H1 (cell line): ENCODE measurements around the gene SMAD1. TPM values are rescaled to one million over a fixed set of nuclear protein-coding genes. Genes with fewer than 3 reads are reported as not detected.

Experiments used
- CTCF ChIA-PET: fragments of 300-600 bp; sonication (Branson Sonifier 250); formaldehyde crosslinking; loops from one replicate; lab custom pipeline; 2021; ENCODE audit not compliant: partially characterized antibody; lab: Charles Lee
- POLR2A ChIA-PET: fragments of 300-600 bp; sonication (Branson Sonifier 250); formaldehyde crosslinking; loops from one replicate; lab custom pipeline; 2021; ENCODE audit warnings: inconsistent platforms; ENCODE audit not compliant: partially characterized antibody; lab: Charles Lee
- DNase-seq, 2 experiments: peaks; one replicate each; pipeline versions ENCODE4 v3.0.0 to v3.0.0-alpha.2; 2010 to 2022; ENCODE audit warnings: low spot score in 2 of 2, low read depth in 1 of 2, mixed read lengths in 1 of 2
- FAIRE-seq: peaks from 2 replicates; lab custom pipeline; 2011; peaks lifted over from hg19 to GRCh38; lab: Jason Lieb, UNC
- H2AFZ ChIP-seq: 2 replicates; pipeline ENCODE4 v1.8.1; 2012; ENCODE audit warnings: low read length, inconsistent platforms
- H2AK5ac ChIP-seq: 2 replicates; pipeline ENCODE4 v1.6.1; 2013; ENCODE audit warnings: low read depth, low read length
- H2BK120ac ChIP-seq: replicated peaks from 2 replicates; pipeline ENCODE3; 2013; ENCODE audit warnings: low read depth, low read length, inconsistent platforms
- H2BK12ac ChIP-seq: 2 replicates; pipeline ENCODE4 v1.6.1; 2013; ENCODE audit warnings: low read depth, low read length
- H2BK15ac ChIP-seq: 2 replicates; pipeline ENCODE4 v1.6.1; 2013; ENCODE audit warnings: low read length
- H2BK20ac ChIP-seq: 2 replicates; pipeline ENCODE4 v1.6.1; 2013; ENCODE audit warnings: low read length
- H2BK5ac ChIP-seq: 2 replicates; pipeline ENCODE4 v1.6.1; 2013; ENCODE audit warnings: low read depth, low read length
- H3K14ac ChIP-seq: 2 replicates; pipeline ENCODE4 v1.6.1; 2013; ENCODE audit warnings: inconsistent platforms; ENCODE audit not compliant: insufficient read length
- H3K18ac ChIP-seq: 2 replicates; pipeline ENCODE4 v1.6.1; 2013; ENCODE audit warnings: low read length; ENCODE audit errors: extremely low read depth
- H3K23ac ChIP-seq: 2 replicates; pipeline ENCODE4 v1.6.1; 2013; ENCODE audit warnings: inconsistent platforms; ENCODE audit not compliant: insufficient read length
- H3K23me2 ChIP-seq: 2 replicates; pipeline ENCODE4 v1.6.1; 2013; ENCODE audit warnings: low read depth, low read length
- H3K27ac ChIP-seq: 2 replicates; pipeline ENCODE4 v1.6.1; 2011; ENCODE audit warnings: low read depth, low read length, inconsistent platforms
- H3K27me3 ChIP-seq, 4 experiments: replicated peaks in 1 of 4; 1 replicate in 1 of 4; 2 replicates in 3 of 4; pipeline versions ENCODE4 v1.6.1 to v1.8.1; 2011 to 2013; ENCODE audit warnings: low read length in 3 of 4, mild to moderate bottlenecking in 3 of 4, inconsistent platforms in 2 of 4, mixed read lengths in 2 of 4, moderate library complexity in 1 of 4; ENCODE audit not compliant: control insufficient read depth in 3 of 4, insufficient read depth in 3 of 4; ENCODE audit errors: extremely low read depth in 1 of 4
- H3K36me3 ChIP-seq, 4 experiments: 2 replicates each; pipeline versions ENCODE4 v1.6.1 to v1.8.1; 2011 to 2013; ENCODE audit warnings: mild to moderate bottlenecking in 4 of 4, low read length in 3 of 4, moderate library complexity in 2 of 4, control low read depth in 1 of 4, inconsistent platforms in 1 of 4; ENCODE audit not compliant: insufficient read depth in 4 of 4, control insufficient read depth in 2 of 4
- H3K4ac ChIP-seq: replicated peaks from 2 replicates; pipeline ENCODE3; 2013; ENCODE audit warnings: low read length, low read depth, mixed read lengths, inconsistent platforms; ENCODE audit not compliant: insufficient read length
- H3K4me1 ChIP-seq, 4 experiments: replicated peaks in 1 of 4; 1 replicate in 1 of 4; 2 replicates in 3 of 4; pipeline versions ENCODE4 v1.6.1 to v1.8.1; 2011 to 2013; ENCODE audit warnings: low read length in 3 of 4, inconsistent platforms in 2 of 4, mixed read lengths in 1 of 4; ENCODE audit not compliant: insufficient read depth in 4 of 4, control insufficient read depth in 3 of 4
- H3K4me2 ChIP-seq, 2 experiments: 2 replicates each; pipeline versions ENCODE4 v1.6.1 to v1.8.1; 2011 to 2013; ENCODE audit warnings: low read depth in 2 of 2, low read length in 2 of 2, control low read depth in 1 of 2, inconsistent platforms in 1 of 2, mild to moderate bottlenecking in 1 of 2; ENCODE audit not compliant: insufficient read depth in 1 of 2
- H3K4me3 ChIP-seq, 4 experiments: fragments of 200-600, 300-600 bp in 1 of 4; sonication (generic), shearing (Covaris generic), sonication (Bioruptor Twin) in 1 of 4; 2 replicates each; pipeline versions ENCODE4 v1.5.1 to v1.8.1; 2011 to 2016; ENCODE audit warnings: low read length in 4 of 4, low read depth in 3 of 4, control low read depth in 2 of 4, inconsistent platforms in 2 of 4, mild to moderate bottlenecking in 2 of 4, mixed read lengths in 1 of 4, moderate library complexity in 1 of 4; ENCODE audit not compliant: insufficient read depth in 2 of 4; ENCODE audit errors: extremely low read depth in 1 of 4
- H3K56ac ChIP-seq: replicated peaks from 2 replicates; pipeline ENCODE3; 2013; ENCODE audit warnings: low read depth, mild to moderate bottlenecking, mixed read lengths, low read length, inconsistent platforms; ENCODE audit not compliant: insufficient read length
- H3K79me1 ChIP-seq: 2 replicates; pipeline ENCODE4 v1.6.1; 2013; ENCODE audit warnings: low read depth, low read length, control low read depth
- H3K79me2 ChIP-seq, 2 experiments: 2 replicates each; pipeline versions ENCODE4 v1.6.1 to v1.8.1; 2012 to 2013; ENCODE audit warnings: low read length in 2 of 2, mild to moderate bottlenecking in 2 of 2, inconsistent platforms in 1 of 2; ENCODE audit not compliant: insufficient read depth in 2 of 2, control insufficient read depth in 1 of 2
- H3K9ac ChIP-seq, 4 experiments: replicated peaks in 1 of 4; 1 replicate in 1 of 4; 2 replicates in 3 of 4; pipeline versions ENCODE4 v1.6.1 to v1.8.1; 2011 to 2013; ENCODE audit warnings: low read depth in 3 of 4, low read length in 3 of 4, control low read depth in 2 of 4, mild to moderate bottlenecking in 2 of 4, moderate library complexity in 2 of 4, inconsistent platforms in 1 of 4; ENCODE audit errors: extremely low read depth in 1 of 4
- H3K9me3 ChIP-seq, 2 experiments: 2 replicates each; pipeline versions ENCODE4 v1.6.1 to v1.8.1; 2012 to 2013; ENCODE audit warnings: mild to moderate bottlenecking in 2 of 2, moderate library complexity in 2 of 2, control low read depth in 1 of 2, inconsistent platforms in 1 of 2, low read depth in 1 of 2, low read length in 1 of 2, mixed read lengths in 1 of 2; ENCODE audit not compliant: insufficient read depth in 2 of 2
- H4K20me1 ChIP-seq, 2 experiments: replicated peaks in 1 of 2; 2 replicates each; pipeline versions ENCODE3 to v1.8.1; 2011 to 2013; ENCODE audit warnings: inconsistent platforms in 2 of 2, low read length in 2 of 2, mild to moderate bottlenecking in 1 of 2; ENCODE audit not compliant: insufficient read depth in 2 of 2, control insufficient read depth in 1 of 2
- H4K5ac ChIP-seq: 2 replicates; pipeline ENCODE4 v1.6.1; 2013; ENCODE audit warnings: low read length, low read depth, mixed read lengths, inconsistent platforms; ENCODE audit not compliant: insufficient read length
- H4K8ac ChIP-seq: 2 replicates; pipeline ENCODE4 v1.8.0; 2013; ENCODE audit warnings: mild to moderate bottlenecking, moderate library complexity, low read length, inconsistent platforms; ENCODE audit not compliant: insufficient read depth; ENCODE audit errors: extremely low read depth
- H4K91ac ChIP-seq: replicated peaks from 2 replicates; pipeline ENCODE3; 2013; ENCODE audit warnings: low read length, mixed read lengths, inconsistent platforms; ENCODE audit not compliant: insufficient read length
- BCL11A ChIP-seq, 2 experiments: IDR thresholded peaks; one replicate each; pipeline ENCODE4 v1.6.1; 2011; ENCODE audit warnings: low read depth in 2 of 2, low read length in 2 of 2, mild to moderate bottlenecking in 2 of 2
- FOSL1 ChIP-seq: IDR thresholded peaks from 2 replicates; pipeline ENCODE4 v1.6.1; 2011; ENCODE audit warnings: mild to moderate bottlenecking, low read depth, low read length, moderate library complexity; ENCODE audit not compliant: insufficient read depth
- GTF2F1 ChIP-seq: IDR thresholded peaks from 2 replicates; pipeline ENCODE4 v1.6.1; 2012; ENCODE audit warnings: low read depth, low read length, improper control_type of control experiment, borderline replicate concordance
- HDAC2 ChIP-seq, 2 experiments: fragments of 300-600 bp in 1 of 2; sonication (generic) in 1 of 2; IDR thresholded peaks; 2 replicates each; pipeline ENCODE4 v1.6.1; 2011 to 2012; ENCODE audit warnings: low read depth in 2 of 2, low read length in 2 of 2, mild to moderate bottlenecking in 2 of 2, moderate library complexity in 2 of 2, borderline replicate concordance in 1 of 2, inconsistent platforms in 1 of 2
- KDM1A ChIP-seq: fragments of 200-600, 300-600 bp; sonication (generic); IDR thresholded peaks from 2 replicates; pipeline ENCODE4 v1.7.1; 2016; ENCODE audit warnings: mild to moderate bottlenecking, low read length, borderline replicate concordance
- NRF1 ChIP-seq: IDR thresholded peaks from 2 replicates; pipeline ENCODE4 v1.6.1; 2011; ENCODE audit warnings: mild to moderate bottlenecking, low read depth, low read length, improper control_type of control experiment
- RFX5 ChIP-seq: IDR thresholded peaks from 2 replicates; pipeline ENCODE4 v1.6.1; 2011; ENCODE audit warnings: low read depth, low read length, improper control_type of control experiment, borderline replicate concordance
- RNF2 ChIP-seq: fragments of 200-900, 300-1000 bp; sonication (generic); IDR thresholded peaks from 2 replicates; pipeline ENCODE4 v1.7.1; 2016; ENCODE audit warnings: borderline replicate concordance, low read depth, mild to moderate bottlenecking, antibody characterized with exemption, low read length; ENCODE audit not compliant: poor library complexity, severe bottlenecking; ENCODE audit errors: missing control alignments
- SIN3A ChIP-seq, 2 experiments: IDR thresholded peaks in 1 of 2; conservative IDR thresholded peaks in 1 of 2; 2 replicates each; pipeline ENCODE4 v1.6.1; 2011 to 2012; ENCODE audit warnings: low read length in 2 of 2, improper control_type of control experiment in 1 of 2, low read depth in 1 of 2, mild to moderate bottlenecking in 1 of 2
- SIRT6 ChIP-seq: IDR thresholded peaks from one replicate; pipeline ENCODE4 v1.7.1; 2012; ENCODE audit warnings: low read length, inconsistent platforms
- SIX5 ChIP-seq: IDR thresholded peaks from 2 replicates; pipeline ENCODE4 v1.6.1; 2011; ENCODE audit warnings: mild to moderate bottlenecking, low read depth, low read length
- SUZ12 ChIP-seq: fragments of 200-600 bp; sonication (generic); IDR thresholded peaks from 2 replicates; pipeline ENCODE4 v1.6.1; 2012; ENCODE audit warnings: mild to moderate bottlenecking, inconsistent platforms, low read length, moderate library complexity, mixed read lengths
- TAF1 ChIP-seq: IDR thresholded peaks from 2 replicates; pipeline ENCODE4 v1.6.1; 2011; ENCODE audit warnings: mild to moderate bottlenecking, low read depth, low read length
- TCF12 ChIP-seq: IDR thresholded peaks from 2 replicates; pipeline ENCODE4 v1.6.1; 2011; ENCODE audit warnings: low read depth, mild to moderate bottlenecking, low read length
- WGBS, 2 experiments: shearing (Covaris generic) in 1 of 2; methylation state at CpG; one replicate each; pipeline versions ENCODE4 v1.1.6 to v1.1.7; 2013 to 2015; ENCODE audit warnings: low lambda C conversion rate in 2 of 2, mixed read lengths in 2 of 2, inconsistent platforms in 1 of 2, low coverage in 1 of 2, missing lambda C conversion rate in 1 of 2; ENCODE audit not compliant: insufficient replicate concordance in 2 of 2, insufficient coverage in 1 of 2, insufficient read length in 1 of 2; ENCODE audit errors: extremely low coverage in 1 of 2, missing lambda C conversion rate in 1 of 2; 5-methylcytosine and 5-hydroxymethylcytosine counted together
- polyA plus RNA-seq, 7 experiments: library from polyadenylated mRNA; depleted of rRNA in 3 of 7; stranded (reverse) in 5 of 7; unstranded in 2 of 7; fragments of >200 nt in 5 of 7; fragments of 200-250 nt in 2 of 7; gene quantifications; 1 replicate in 5 of 7; 2 replicates in 1 of 7; 4 replicates in 1 of 7; pipeline versions ENCODE4 v1.2.1 to v1.2.3, GENCODE V29; 2011 to 2013; ENCODE audit warnings: missing spikeins in 2 of 7, mixed read lengths in 2 of 7
- total RNA-seq: library from RNA; stranded (reverse); fragmentation: NEBNext Ultra II Directional; extraction: Animal tissue kit (Norgen Biotek cat#: 25700); gene quantifications from 2 replicates; pipeline ENCODE4 v1.2.1, GENCODE V29; 2021

The SMAD1 gene
- total and polyA plus RNA-seq, 2 of the 8 experiments (the other 6 are each of a cell fraction or from before 2014, with no cell fraction given) = 22.6 to 25.3 TPM

GRCh38 chr4:145523117-145523516 lies 41.5 kb downstream of the SMAD1 start:
- Histone ChIP-seq H2AFZ (no peak overlapping the region), H2AK5ac (no peak overlapping the region), H2BK5ac (no peak overlapping the region), H3K27me3 (no peaks in the 10 kb centered on the region), H3K4me3 (no peak overlapping the region), H3K4ac (no peak overlapping the region), H3K27ac (no peak overlapping the region), H3K36me3 (no peaks in the 10 kb centered on the region), H4K5ac (no peak overlapping the region), H2BK15ac (no peak overlapping the region), H3K14ac (no peak overlapping the region), H4K8ac (no peak overlapping the region), H3K9me3 (no peaks in the 10 kb centered on the region), H2BK12ac (no peak overlapping the region), H3K18ac (no peak overlapping the region), H3K4me2 (no peak overlapping the region), H3K23me2 (no peaks in the 10 kb centered on the region), H3K79me2 (peaks cover 0 to 16% of the 10 kb centered on the region in 2 experiments; a peak in 2 of 4 replicates), H3K9ac (no peak overlapping the region), H3K79me1 (no peaks in the 10 kb centered on the region; the same call in 1 of the 2 replicates), H3K23ac (no peak overlapping the region), H2BK20ac (0 out of 2 replicates have a peak overlapping the region, but pooled peaks have one; percentile 21), H4K20me1 (no peaks in the 10 kb centered on the region), H3K56ac (no peak overlapping the region), H3K4me1 (peaks cover 0 to 7% (median 0%) of the 10 kb centered on the region in 4 experiments; a peak in 3 of 7 replicates), H4K91ac (no peak overlapping the region), H2BK120ac (no peak overlapping the region)
- DNase-seq (no peak), FAIRE-seq (no peak)
- 84% methylated on average over 2 of the region's 2 CpGs; no CpG with 5 or more reads in 1 of the 2 experiments for WGBS, 2 experiments
- CTCF ChIA-PET = no interaction called here
- POLR2A ChIA-PET = no interaction called here
- no peak for TF ChIP-seq SIN3A (conservative IDR thresholded peaks at IDR 0.05 in 1 of 2, IDR thresholded peaks at IDR 0.05 in 1 of 2; ENCODE audit: low read depth in 1 of 2, low read length in 2 of 2)
- no peak for TF ChIP-seq RFX5
- no peak for TF ChIP-seq SIX5
- TF ChIP-seq GTF2F1 = no peak
- no peak for TF ChIP-seq SIRT6
- no peak for TF ChIP-seq NRF1
- TF ChIP-seq TAF1 = no peak
- no peak for TF ChIP-seq KDM1A
- no peak for TF ChIP-seq TCF12
- TF ChIP-seq BCL11A (IDR thresholded peaks at IDR 0.05; ENCODE audit: low read depth in 2 of 2, low read length in 2 of 2) = no peak
- no peak for TF ChIP-seq SUZ12
- TF ChIP-seq HDAC2 (IDR thresholded peaks at IDR 0.05; ENCODE audit: borderline replicate concordance in 1 of 2, low read depth in 2 of 2, low read length in 2 of 2) = no peak
- TF ChIP-seq RNF2 = no peak
- no peak for TF ChIP-seq FOSL1
